OCI-LY1 (cell line): ENCODE results near the gene B3GALNT2.
"Not testable (repeated sequence)": the region's sequence is repeated elsewhere in the genome, so short reads cannot be mapped to it uniquely, and the experiment has no call there.

ENCODE experiments used
- H2AFZ ChIP-seq: fragments of 200-600 bp; sonication (generic), shearing (Covaris generic); 2 replicates; pipeline ENCODE4 v1.6.0; 2014; ENCODE audit warnings: antibody characterized with exemption, mild to moderate bottlenecking, low read length
- H3F3A ChIP-seq: fragments of 200-600 bp; sonication (generic), shearing (Covaris generic); 2 replicates; pipeline ENCODE4 v1.6.0; 2014; ENCODE audit warnings: mild to moderate bottlenecking, antibody characterized with exemption, low read length, moderate library complexity; ENCODE audit not compliant: insufficient read depth
- H3K27ac ChIP-seq: fragments of 200-600 bp; sonication (generic); 2 replicates; pipeline ENCODE4 v1.5.1; 2014; ENCODE audit warnings: low read length, mixed run types, mild to moderate bottlenecking, low read depth; ENCODE audit not compliant: poor library complexity, severe bottlenecking
- H3K27me3 ChIP-seq: fragments of 200-600 bp; sonication (generic); 2 replicates; pipeline ENCODE4 v1.6.0; 2014; ENCODE audit warnings: antibody characterized with exemption, mild to moderate bottlenecking, low read length, moderate library complexity; ENCODE audit not compliant: insufficient read depth
- H3K36me3 ChIP-seq: fragments of 200-600 bp; sonication (generic); 2 replicates; pipeline ENCODE4 v1.6.1; 2014; ENCODE audit warnings: mild to moderate bottlenecking, antibody characterized with exemption, low read length, moderate library complexity, mixed read lengths; ENCODE audit not compliant: insufficient read depth
- H3K4me1 ChIP-seq: fragments of 200-600 bp; sonication (generic); 2 replicates; pipeline ENCODE4 v1.5.1; 2014; ENCODE audit warnings: mild to moderate bottlenecking, low read length, moderate library complexity; ENCODE audit not compliant: insufficient read depth, severe bottlenecking
- H3K4me2 ChIP-seq: fragments of 200-600 bp; sonication (generic), shearing (Covaris generic); 2 replicates; pipeline ENCODE4 v1.6.1; 2014; ENCODE audit warnings: low read length
- H3K4me3 ChIP-seq: fragments of 200-600 bp; sonication (generic); 2 replicates; pipeline ENCODE4 v1.5.1; 2014; ENCODE audit warnings: low read length, low read depth, mild to moderate bottlenecking, mixed read lengths; ENCODE audit not compliant: poor library complexity, severe bottlenecking
- H3K79me2 ChIP-seq: fragments of 200-600 bp; shearing (Covaris generic); 2 replicates; pipeline ENCODE4 v1.6.1; 2016; ENCODE audit warnings: mixed run types, low read length, mixed read lengths; ENCODE audit not compliant: insufficient read depth
- H3K9ac ChIP-seq: fragments of 200-600 bp; sonication (generic), shearing (Covaris generic); 2 replicates; pipeline ENCODE4 v1.6.1; 2014; ENCODE audit warnings: mild to moderate bottlenecking, low read length, mixed read lengths
- H3K9me2 ChIP-seq: fragments of 200-600 bp; sonication (generic), shearing (Covaris generic); 2 replicates; pipeline ENCODE4 v1.6.1; 2014; ENCODE audit warnings: low read depth, mild to moderate bottlenecking, low read length, mixed read lengths
- H3K9me3 ChIP-seq: fragments of 200-600 bp; shearing (Covaris generic); 2 replicates; pipeline ENCODE4 v1.6.1; 2014; ENCODE audit warnings: low read length, mixed read lengths
- H4K20me1 ChIP-seq: fragments of 200-600 bp; sonication (generic), shearing (Covaris generic); 2 replicates; pipeline ENCODE4 v1.6.0; 2016; ENCODE audit warnings: mild to moderate bottlenecking, low read length; ENCODE audit not compliant: insufficient read depth
- EZH2 ChIP-seq: fragments of 200-600 bp; sonication (generic), shearing (Covaris generic); IDR thresholded peaks from 2 replicates; pipeline ENCODE4 v1.8.0; 2017; ENCODE audit warnings: borderline replicate concordance, mixed run types, mild to moderate bottlenecking, antibody characterized with exemption, low read length, moderate library complexity, mixed read lengths
- TF ChIP-seq, protein P1 (sequence below): fragments of 200-600 bp; sonication (generic), shearing (Covaris generic); IDR thresholded peaks from 2 replicates; pipeline ENCODE4 v1.5.1; 2017; ENCODE audit warnings: mild to moderate bottlenecking, antibody characterized with exemption, low read length, moderate library complexity, mixed read lengths

The B3GALNT2 gene

DNA sequence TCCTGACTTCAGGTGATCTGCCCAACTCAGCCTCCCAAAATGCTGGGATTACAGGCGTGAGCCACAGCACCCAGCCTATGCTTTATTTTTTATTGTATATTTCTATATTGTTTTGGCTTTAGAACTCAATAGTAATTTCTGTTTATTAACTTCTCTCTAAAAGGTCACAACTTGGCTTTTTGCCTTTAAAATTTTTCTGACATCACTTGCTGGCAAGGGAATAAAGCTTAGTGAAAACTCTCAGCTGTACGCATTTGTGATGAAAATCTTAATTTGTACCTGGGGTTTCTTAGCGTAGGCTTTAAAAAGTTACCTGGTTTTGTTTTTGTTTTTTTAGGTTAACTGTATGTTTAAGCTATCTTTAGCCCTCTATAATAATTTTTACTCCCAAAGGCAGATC, 36.2 kb downstream of the B3GALNT2 start:
- H3K9me2 ChIP-seq: no peaks in the 10 kb centered on the region
- no peak overlapping the region for H3K9ac ChIP-seq
- H4K20me1 ChIP-seq: no peaks in the 10 kb centered on the region
- H2AFZ ChIP-seq: no peak overlapping the region
- peaks cover 8% of the 10 kb centered on the region; the same call in 1 of the 2 replicates for H3K36me3 ChIP-seq
- no peaks in the 10 kb centered on the region for H3K27me3 ChIP-seq
- H3K79me2 ChIP-seq: no peaks in the 10 kb centered on the region
- TF ChIP-seq, protein P1, sequence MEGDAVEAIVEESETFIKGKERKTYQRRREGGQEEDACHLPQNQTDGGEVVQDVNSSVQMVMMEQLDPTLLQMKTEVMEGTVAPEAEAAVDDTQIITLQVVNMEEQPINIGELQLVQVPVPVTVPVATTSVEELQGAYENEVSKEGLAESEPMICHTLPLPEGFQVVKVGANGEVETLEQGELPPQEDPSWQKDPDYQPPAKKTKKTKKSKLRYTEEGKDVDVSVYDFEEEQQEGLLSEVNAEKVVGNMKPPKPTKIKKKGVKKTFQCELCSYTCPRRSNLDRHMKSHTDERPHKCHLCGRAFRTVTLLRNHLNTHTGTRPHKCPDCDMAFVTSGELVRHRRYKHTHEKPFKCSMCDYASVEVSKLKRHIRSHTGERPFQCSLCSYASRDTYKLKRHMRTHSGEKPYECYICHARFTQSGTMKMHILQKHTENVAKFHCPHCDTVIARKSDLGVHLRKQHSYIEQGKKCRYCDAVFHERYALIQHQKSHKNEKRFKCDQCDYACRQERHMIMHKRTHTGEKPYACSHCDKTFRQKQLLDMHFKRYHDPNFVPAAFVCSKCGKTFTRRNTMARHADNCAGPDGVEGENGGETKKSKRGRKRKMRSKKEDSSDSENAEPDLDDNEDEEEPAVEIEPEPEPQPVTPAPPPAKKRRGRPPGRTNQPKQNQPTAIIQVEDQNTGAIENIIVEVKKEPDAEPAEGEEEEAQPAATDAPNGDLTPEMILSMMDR: no peak
- no peak for TF ChIP-seq EZH2
- H3F3A ChIP-seq: no peaks in the 10 kb centered on the region
- no peaks in the 10 kb centered on the region for H3K9me3 ChIP-seq
- H3K27ac ChIP-seq: no peak overlapping the region
- no peaks in the 10 kb centered on the region for H3K4me1 ChIP-seq
- H3K4me3 ChIP-seq: no peak overlapping the region
- no peak overlapping the region for H3K4me2 ChIP-seq

DNA sequence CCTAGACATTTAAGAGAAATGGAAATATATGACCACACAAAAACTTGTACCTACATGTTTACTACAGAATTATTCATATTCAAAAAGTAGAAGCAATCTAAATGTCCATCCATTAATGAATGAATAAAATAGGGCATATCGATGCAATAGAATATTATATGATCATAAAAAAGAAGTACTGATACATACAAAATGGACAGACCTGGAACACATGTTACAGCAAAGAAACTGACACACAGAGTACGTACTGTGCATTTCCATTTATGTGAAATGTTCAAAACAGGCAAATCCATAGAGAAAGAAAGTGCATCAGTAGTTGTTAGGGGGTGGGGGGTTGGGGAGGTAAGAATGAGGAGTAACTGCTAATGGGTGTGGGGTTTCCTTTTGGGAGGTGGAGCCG, 39.2 kb downstream of the B3GALNT2 start:
- no peak overlapping the region for H3K27ac ChIP-seq
- H3K4me2 ChIP-seq: no peak overlapping the region
- TF ChIP-seq EZH2: no peak
- TF ChIP-seq, protein P1: no peak
- no peak overlapping the region for H3K9ac ChIP-seq
- no peaks in the 10 kb centered on the region for H3K79me2 ChIP-seq
- H3K27me3 ChIP-seq: no peaks in the 10 kb centered on the region
- peaks cover 8% of the 10 kb centered on the region; the same call in 1 of the 2 replicates for H3K36me3 ChIP-seq
- H2AFZ ChIP-seq: no peak overlapping the region
- H4K20me1 ChIP-seq: no peaks in the 10 kb centered on the region
- H3K9me2 ChIP-seq: no peaks in the 10 kb centered on the region
- no peaks in the 10 kb centered on the region for H3F3A ChIP-seq
- no peak overlapping the region for H3K4me3 ChIP-seq
- H3K4me1 ChIP-seq: no peaks in the 10 kb centered on the region
- no peaks in the 10 kb centered on the region for H3K9me3 ChIP-seq

DNA sequence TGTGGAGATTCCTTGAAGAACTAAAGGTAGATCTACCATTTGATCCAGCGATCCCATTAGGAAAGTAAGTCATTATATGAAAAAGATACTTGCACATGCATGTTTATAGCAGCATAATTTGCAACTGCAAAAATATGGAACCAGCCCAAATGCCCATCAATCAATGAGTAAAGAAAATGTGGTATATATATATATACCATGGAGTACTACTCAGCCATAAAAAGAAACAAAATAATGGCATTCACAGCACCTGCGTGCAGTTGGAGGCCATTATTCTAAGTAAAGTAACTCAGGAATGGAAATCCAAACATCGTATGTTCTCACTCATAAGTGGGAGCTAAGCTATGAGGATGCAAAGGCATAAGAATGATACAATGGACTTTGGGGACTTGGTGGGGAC, 41.4 kb downstream of the B3GALNT2 start:
- not testable (repeated sequence) for H4K20me1 ChIP-seq, H3K36me3 ChIP-seq, H3K9me3 ChIP-seq, H3K4me2 ChIP-seq, H3K9me2 ChIP-seq, H3F3A ChIP-seq, H3K4me3 ChIP-seq, H3K4me1 ChIP-seq, H3K79me2 ChIP-seq, H3K27ac ChIP-seq, H3K9ac ChIP-seq, H3K27me3 ChIP-seq, H2AFZ ChIP-seq

DNA sequence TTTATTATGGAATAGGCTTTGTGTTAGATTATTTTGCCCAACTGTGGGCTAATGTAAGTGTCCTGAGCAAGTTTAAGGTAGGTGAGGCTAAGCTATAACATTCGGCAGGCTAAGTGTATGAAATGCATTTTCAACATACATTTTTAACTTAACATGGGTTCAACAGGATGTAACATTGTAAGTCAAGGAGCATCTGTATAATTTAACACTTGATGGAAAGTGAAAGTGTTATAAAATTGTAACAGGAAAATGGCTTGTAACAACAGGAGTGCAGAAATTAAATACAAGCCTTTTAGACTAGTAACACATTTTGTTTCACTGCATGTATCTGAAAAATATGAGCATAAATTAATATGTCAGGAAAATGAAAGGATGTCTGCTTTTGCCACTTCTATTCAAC, 42.3 kb downstream of the B3GALNT2 start:
- no peak overlapping the region for H3K27ac ChIP-seq
- no peaks in the 10 kb centered on the region for H4K20me1 ChIP-seq
- no peaks in the 10 kb centered on the region for H3K9me3 ChIP-seq

More for the DNA sequence above, 42.3 kb downstream of the B3GALNT2 start:
- Histone ChIP-seq H3F3A (no peaks in the 10 kb centered on the region), H3K9ac (no peak overlapping the region), H3K27me3 (no peaks in the 10 kb centered on the region), H3K4me3 (no peak overlapping the region), H3K79me2 (no peaks in the 10 kb centered on the region), H3K9me2 (no peaks in the 10 kb centered on the region), H3K4me2 (no peak overlapping the region), H3K36me3 (peaks cover 8% of the 10 kb centered on the region; the same call in 1 of the 2 replicates), H3K4me1 (no peaks in the 10 kb centered on the region), H2AFZ (no peak overlapping the region)
- TF ChIP-seq, protein P1: no peak
- TF ChIP-seq EZH2: no peak
